Activated CD4-positive, alpha-beta T cell treated with anti-CD3 and anti-CD28 coated beads, Interleukin-2, amount 50 U/mL, for 24 hours (primary cell): ENCODE measurements around the gene LRWD1.

Experiments
- DNase-seq, 2 donors: peaks; one replicate each; pipeline ENCODE4 v3.0.0-alpha.2; 2020; ENCODE audit warnings: low read depth in 1 of 2, low spot score in 1 of 2

LRWD1 gene

DNA sequence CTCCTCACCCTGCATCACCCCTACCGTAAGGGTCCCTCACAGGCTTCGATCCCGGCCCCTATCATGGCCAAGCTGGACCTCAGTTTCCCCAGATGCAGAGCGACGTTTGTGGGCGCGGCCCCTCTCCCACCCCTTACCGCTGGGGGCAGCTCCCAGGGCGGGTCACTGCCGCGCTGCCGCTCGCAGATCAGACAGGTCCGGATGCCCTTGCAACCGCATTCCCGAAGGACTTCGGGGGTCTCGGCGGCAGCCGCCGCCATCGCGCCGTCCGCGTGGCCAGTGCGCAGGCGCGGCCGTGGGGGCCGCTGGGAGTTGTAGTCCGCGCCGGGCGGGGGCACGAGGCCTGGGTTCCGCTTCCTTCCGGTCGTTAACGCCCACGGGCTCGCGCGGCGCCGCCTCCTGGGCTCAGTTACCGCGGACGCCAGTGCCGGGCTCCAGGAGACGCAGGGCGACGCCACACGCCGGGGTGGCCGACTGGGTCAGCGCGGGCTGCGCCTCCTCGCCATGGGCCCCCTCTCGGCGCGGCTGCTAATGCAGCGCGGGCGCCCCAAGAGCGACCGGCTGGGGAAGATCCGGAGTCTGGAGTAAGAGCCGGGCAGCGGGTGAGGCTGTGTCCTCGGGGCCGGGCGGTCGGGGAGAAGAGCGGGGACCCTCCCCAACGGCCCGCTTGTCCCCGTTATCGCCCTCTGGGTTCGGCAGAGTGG, at the start of gene LRWD1, which contains the start of gene ALKBH4:
TSS of gene LRWD1 (plus strand) at position 408 of the 704 bp plus-strand sequence. CDS start at position 505, 97 bp downstream.
TSS of gene ALKBH4 (minus strand) at position 287 of the 704 bp plus-strand sequence. CDS start at position 260, 27 bp downstream.
- peak; percentile 93 to 94 for DNase-seq

DNA sequence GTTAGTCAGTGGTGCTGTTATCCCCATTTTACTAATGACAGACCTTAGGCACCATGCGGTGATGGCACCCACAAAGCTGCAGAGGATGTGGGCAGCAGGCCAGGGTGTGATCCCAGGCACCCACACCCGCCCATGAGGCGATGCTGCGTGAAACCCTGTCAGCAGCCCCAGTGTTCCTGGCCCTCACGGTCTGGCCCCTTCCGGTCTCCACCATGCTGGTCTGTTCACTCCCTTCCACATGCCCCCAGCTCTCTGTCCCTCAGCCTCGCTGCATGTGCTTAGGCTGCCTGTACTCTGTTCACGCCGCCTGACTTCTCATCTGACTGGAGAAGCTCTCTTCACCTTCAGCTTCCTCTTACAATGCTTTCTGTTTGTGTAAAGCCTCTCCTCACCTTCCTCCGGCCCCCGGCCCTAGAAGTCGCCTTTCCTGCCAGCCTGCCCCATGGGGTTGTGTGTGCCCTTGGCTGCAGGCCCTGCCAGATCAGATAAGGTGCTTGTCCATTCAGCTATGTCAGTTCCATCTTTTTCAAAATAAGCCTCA, 49.0 kb upstream of the LRWD1 start:
- peak; percentile 22 to 37 for DNase-seq

DNA sequence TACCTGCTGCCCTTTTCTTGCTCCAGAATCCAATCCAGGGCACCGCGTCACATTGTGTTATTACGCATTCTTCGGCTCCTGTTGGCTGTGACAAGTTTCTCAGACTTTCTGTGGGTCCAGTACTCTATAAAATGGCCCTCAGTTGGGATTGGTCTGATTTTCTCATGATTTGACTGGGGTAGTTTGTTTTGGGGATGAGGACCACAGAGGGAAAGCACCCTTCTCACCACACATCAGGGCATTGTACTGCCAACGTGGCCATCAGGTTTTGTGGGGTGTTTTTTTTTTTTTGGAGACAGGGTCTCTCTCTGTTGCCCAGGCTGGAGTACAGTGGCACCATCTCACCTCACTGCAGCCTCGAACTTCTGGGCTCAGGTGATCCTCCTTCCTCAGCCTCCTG, 48.4 kb upstream of the LRWD1 start:
- no peak for DNase-seq

DNA sequence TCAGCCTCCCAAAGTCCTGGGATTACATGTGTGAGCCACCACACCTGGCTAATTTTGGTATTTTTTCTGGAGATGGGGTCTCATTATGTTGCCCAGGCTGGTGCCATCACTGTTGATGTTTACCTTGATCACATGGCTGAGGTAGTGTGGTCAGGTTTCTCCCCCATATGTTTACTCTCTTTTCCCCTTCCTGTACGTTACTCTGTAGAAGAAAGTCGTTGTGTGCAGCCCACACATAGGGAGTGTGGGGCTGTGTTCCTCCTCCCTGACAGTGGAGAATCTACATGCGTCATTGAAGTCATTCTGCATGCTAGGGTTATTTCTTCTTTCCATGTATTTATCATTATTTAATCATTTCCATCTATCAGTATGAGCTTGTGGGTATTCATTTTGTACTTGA, 47.7 kb upstream of the LRWD1 start:
- DNase-seq, result no peak

DNA sequence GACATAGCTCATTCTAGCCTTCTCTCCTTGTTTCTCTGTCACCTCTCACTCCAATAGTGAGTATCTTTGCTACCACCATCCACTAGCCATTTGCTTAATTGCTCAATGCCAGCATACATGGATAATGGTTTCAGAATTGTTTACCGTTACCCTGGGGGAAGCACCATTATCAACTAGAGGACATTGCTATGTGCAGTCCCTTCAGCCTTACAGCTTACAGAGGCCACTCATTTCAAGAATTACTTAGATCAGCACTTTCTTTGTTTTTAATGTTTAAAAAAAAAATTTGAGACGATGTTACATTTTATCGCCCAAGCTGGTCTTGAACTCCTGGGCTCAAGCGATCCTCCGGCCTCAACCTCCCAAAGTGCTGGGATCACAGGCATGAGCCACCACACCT, 46.2 kb upstream of the LRWD1 start:
- DNase-seq, result no peak

DNA sequence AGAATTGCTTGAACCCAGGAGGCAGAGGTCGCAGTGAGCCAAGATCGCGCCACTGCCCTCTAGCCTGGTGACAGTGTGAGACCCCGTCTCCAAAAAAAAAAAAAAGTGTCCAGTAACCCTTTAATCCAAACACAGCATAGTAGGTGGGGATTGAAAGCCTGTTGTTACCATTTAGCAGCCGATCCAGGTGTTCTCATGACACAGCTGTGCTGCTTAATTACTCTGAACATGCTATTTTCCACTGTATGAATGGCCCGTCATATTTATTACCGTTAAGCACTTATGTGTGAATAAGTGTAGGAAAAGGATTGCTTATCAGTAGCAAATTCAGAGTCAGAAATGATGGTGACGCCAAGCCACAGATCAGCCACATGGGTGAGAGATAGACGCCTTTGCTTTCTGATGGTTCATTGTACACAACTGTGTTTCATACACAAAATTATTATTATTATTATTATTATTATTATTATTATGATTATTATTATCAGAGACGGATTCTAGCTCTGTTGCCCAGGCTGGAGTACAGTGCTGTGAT, 43.0 kb upstream of the LRWD1 start:
- no peak for DNase-seq

DNA sequence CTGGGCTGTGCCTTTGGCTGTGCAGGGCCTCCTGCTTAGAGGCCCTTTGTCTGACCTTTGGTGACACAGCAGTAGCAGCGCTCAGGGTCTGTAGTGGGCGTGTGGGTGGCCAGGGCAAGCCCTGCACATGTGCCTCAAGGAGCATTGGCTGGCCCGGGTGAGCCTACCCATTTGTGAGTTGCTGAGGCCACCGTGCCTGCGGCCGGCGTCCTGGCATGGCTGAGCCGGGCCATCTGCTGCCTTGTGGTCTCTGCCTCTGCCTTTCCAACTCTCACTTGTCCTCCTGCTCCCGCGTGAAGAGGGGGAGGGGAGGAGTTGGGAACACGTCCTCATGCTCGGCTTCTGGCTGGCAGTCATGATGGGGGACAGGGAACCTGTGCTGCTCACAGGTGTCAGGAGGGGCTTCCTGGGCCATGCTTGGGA, 40.6 kb upstream of the LRWD1 start:
- no peak for DNase-seq

DNA sequence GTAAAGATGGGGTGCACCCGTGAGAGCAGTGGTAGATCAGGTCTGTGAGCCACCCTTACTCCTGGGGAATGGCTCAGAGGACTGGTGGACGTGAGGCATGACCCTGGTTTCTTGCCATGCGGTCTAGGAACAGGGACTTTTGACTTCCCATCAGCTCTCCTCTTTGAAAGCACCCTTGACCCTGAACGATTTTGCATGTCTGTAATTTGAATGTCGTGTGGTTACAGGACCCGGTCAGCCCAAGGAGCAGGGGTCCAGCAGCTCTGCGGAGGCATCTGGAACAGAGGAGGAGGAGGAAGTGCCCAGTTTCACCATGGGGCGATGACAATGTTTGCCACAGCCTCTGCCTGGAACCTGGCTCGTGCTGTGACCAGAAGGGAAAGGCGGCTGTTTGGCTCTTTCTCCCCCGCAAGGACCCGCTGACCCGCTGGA, 40.0 kb upstream of the LRWD1 start:
- DNase-seq, result no peak

DNA sequence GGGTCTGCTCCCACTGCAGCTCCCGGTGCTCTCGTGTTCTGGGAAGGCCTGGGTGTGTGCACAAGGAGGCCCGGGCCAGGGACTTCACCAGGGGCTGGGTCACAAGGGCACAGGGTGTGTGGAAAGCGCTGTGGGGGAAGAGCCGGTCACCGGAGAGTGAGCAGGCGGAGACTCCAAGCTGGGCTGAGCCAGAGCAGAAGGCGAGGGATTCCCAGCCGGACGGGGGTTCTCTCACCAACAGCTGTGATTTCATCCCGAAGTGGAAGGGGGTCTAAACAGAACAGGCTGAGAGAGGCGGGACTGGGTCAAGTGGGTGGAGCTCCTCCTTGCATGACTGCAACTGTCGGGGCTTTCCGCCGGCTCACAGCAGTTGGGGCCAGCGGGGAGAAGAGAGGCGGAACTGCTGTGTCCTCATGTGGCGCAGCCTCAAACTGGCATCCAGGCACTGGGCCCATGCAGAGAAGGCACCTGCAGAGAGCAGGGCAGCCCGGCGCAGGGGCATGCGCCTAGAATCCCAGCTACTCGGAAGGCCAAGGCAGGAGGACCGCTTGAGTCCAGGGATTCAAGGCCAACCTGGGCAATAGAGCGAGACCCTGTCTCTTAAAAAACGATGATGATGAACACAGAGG, 39.0 kb upstream of the LRWD1 start:
- DNase-seq, result peak; percentile 63 to 78

DNA sequence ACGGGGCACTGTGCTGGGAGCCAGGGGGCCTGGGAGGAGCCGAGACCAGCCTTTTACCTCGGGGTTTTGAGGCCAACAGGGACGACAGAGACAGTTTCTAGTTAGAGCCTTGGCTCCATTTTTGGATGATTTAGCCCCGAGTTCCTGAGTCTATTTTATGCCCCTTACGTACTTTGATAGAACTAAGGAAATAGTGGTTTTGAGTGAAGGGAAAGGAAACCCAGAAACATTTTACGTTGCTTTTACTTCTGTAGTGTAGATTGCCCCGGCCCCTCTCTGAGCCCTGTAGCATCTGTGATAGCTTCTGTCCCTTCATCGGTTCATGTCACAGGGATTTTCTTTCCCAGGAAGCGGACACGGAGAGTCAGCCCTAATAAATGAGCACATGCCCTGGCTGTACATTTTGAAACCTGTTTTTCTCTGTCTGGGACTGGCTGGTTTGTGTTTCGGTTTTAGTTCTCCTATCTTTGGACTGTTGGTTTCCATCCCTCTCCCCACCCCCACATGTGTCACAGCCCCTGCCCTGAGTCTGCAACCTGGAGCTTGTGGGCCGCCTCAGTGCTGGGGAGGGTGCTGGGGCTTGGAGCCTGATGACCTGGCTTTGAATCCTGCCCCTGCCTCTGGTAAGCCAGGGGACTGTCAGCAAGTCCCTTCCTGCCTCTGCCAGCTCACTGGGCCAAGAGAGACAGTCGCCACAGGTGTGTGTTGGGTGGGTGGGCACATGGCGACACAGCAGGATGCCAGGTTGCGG, 38.3 kb upstream of the LRWD1 start:
- peak; percentile 37 to 74 for DNase-seq

DNA sequence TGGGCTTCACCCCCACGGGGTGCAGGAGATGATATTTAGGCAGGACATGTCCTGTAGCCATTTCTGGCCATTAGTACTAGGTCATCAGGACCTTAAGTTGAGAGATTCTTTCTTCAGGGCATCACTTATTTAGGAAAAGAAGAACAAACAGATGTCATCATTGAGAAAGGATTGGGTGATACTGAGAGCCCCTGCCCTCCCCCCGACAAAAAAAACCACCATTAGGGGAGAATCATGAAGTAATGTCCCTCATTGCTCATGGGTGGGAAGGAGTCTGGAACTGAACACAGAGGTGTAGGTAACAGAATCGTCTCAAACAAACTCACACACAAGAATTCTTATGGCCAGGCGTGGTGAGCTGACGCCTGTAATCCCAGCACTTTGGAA, 37.8 kb upstream of the LRWD1 start:
- no peak for DNase-seq

DNA sequence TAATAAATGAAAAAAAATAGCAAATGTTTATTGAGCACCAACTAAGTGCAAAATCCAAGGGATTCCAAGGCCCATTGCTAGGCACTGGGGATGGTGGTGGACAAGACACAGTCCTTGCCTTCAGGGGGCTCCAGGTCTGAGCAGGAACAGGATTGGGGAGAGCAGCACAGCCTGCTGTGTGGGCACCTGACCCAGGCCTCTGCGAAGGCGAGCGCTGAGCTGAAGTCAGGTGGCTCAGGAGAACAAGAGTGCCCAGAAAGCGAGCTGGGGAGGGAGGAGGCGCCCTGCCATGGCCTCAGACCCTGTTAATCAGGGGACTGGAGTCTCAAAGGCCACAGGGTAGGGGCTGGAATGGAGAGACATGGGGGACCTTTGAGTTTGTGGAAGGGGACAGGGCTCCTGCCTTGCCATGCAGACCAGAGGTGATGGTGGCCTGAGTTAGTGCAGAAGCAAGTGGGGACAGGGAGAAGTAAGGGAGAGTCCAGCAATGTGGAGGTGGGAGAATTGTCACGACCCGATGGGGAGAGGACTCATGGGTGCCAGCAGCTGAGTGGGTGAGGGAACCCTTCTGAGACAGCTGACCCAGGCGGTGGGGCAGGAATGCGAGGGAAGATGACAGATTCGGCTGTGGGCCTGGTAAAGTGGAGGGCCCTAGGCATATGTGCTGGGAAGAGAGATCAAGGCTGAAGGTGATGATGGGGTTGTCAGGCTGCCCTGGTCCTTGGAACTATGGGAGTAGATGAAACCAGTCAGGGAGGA, 35.5 kb upstream of the LRWD1 start:
- DNase-seq, result no peak

DNA sequence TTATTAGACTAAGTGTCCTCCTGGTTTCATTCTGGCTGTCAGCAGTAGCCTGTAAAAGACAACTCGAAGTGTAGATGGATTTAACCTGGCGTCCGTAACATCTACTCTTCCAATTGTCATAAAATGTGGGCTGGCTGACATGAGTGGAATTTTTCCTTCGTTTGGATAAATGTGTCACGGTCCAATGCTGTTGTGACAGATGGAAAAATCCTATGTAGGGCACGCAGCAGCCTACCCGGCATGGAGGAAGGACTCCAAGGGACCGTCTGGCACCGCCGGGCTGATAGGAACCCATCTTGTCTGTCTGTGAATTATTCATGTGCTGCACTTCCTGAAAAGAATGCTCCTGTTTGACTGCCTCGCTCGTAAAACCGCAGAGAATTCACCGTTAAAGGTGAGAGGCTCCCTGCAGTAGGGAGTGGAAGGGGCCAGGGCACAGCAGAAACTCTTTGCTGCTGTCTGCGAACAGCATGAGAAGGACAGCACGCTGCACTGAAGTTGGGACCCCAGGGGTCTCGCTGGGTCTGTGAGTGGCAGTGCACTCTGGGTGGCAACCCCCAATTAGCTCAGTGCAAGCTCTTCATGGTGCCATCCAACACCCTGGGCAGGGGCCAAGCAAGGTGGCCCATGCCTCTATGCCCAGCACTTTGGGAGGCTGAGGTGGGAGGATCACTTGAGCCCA, 33.0 kb upstream of the LRWD1 start:
- peak; percentile 21 to 57 for DNase-seq

DNA sequence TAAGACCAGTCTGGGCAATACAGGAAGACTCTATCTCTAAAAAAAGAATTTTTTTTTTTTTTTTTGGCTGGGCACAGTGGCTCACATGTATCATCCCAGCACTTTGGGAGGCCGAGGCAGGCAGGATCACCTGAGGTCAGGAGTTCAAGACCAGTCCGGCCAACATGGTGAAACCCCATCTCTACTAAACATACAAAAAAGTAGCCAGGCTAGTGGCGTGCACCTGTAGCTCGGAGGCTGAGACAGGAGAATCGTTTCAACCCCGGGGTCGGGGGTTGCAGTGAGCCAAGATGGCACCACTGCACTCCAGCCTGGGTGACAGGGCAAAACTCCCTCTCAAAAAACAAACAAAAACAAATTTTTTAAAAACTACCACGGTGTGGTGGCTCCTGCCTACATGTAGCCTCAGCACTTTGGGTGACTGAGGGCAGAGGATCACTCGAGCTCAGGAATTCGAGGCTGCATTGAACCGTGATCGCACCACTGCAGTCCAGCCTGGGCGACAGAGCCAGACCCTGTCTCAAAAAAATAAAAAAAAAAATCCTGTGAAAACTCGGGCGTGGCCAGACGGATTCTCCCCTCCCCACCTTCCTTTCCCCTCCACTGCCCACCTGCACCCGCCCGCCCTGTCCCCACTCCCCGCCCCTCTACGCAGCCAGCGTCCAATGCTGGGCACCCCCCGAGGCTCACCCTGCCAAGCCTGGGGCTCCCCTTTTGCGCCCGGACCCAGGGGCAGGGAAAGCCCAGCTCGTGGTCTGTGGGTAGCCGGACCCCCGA, 32.2 kb upstream of the LRWD1 start:
- DNase-seq, result no peak

DNA sequence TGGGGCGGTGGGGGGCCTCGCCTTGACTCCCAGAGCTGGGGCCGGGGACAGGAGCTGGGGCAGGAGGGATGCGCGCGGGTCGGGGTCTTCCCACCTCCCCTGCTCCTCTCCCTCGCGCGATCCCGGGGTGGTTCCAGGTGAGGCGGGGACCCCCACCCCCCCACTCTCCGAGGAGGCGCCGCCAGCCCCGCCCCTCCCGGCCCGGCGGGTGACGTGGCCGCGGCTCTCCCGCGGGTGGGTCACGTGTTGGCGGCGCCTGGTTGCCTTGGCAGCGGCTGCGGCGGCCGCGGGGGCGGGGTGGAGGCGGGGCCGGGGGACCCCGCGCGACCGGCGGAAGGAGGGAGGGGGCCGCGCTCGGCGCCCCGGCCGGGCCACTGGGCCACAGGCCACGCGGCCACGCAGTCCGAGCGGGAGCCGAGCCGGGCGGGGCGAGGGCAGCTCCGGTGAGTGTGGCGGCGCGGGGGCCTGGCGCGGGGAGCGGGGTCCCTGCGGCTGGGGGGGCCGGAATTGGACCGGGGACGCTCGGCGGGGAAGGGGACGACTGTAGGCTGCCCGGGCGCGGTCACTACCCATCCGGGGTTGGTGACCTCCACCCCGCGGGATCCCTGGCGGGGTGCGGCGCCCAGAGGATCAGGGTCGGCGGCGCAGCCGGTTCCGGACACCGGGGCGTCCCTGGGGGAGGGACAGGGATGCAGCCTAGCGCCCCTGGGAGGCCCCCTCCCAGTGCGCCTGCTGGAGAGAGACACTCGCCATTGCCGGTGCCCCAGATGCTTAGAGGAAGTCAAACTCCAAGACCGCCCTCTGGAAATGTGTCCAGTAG, 31.4 kb upstream of the LRWD1 start, which contains the start of gene ORAI2:
TSS of gene ORAI2 (plus strand) at position 357 of the 820 bp plus-strand sequence. CDS start 5,382 bp downstream, outside the sequence.
- DNase-seq, result peak; percentile 70 to 76

DNA sequence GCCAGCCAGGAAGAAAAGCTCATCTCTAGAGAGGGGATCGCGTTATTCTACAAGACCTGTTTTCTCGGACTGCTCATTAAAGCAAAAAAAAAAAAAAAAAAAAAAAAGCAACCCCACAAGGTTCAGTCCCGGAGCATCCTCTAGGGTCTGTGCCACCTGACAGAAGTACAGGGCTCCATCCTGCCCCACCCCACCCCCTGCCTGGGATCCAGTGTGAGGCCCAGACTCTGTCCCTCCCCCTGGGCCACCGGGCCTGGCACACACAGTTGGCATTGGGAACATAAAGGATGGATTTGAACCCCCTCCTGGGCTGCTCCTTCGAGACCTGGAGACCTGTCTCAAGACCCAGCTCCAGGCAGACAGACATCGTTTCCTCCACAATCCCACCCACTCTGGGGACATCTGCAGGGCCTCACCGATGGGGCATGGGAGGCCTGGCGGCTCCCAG, 30.7 kb upstream of the LRWD1 start:
- DNase-seq, result no peak

DNA sequence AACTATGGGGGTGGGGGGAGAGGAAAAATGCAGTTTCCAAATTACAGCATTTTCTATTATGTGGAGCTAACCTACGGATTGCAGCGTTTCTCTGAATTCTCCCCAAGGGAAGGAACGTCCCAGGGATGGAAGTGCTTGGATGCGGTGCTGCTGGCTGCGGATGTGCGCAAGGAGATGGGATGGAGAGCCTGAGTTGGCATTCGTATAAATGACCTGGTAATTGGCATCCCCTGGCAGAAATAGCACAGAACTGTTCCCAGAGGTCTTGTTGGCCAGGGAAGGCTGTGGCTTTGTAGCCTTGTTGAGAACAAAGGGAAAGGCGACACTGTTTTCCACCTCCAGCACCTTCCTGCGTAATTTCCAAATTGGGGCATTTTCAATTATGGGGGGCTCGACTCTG, 28.7 kb upstream of the LRWD1 start:
- no peak for DNase-seq
